Islet of Langerhans (tissue), 1 donor: ENCODE results near the gene ALDH1B1.

Source experiments
- FAIRE-seq: peaks from one replicate; lab custom pipeline; 2011; peaks lifted over from hg19 to GRCh38; lab: Jason Lieb, UNC

Gene ALDH1B1

GRCh38 chr9:38417003-38417945 lies 24.8 kb downstream of the ALDH1B1 start:
- FAIRE-seq = no peak

DNA sequence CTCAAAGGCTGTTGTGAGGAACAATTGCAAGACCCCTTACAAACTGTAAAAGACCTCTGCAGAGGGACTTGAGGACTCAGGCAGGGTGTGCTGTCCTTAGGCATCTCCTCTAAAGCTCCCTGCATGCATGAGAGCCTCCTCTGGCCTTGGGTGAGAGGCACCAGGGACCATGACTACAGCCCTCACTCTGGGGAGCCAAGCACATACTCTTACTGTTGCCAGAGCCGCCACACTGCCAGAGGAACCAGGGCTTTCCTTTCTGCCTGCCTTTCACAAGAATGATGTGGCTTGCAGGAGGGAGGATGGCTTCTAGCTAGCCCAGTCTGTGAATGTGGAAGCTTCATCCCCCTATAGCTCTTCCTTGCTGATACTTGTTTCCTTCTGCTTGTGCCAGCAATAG lies 25.9 kb downstream of the ALDH1B1 start:
- FAIRE-seq = no peak

DNA sequence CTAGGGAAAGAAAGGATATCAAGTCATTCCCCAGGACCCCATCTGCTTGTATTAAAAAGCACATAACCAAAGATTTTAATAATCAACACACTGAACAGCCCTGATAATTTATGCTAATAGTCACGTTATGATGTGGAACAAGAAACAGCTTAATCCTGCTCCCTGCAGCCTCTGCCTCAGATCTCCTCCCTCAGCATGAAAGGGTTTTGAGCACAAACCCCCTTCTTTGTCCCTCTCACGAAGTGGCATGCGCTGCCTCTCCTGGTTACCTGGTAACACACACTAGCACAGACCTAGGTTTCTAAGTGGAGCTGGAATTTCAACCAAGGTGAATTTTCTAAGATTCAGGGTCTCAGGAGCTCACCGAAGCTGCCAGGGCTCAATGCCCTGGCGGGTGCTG lies 26.7 kb downstream of the ALDH1B1 start:
- FAIRE-seq = no peak

- no peak for FAIRE-seq
Observed at GRCh38 chr9:38421498-38422211, 29.2 kb downstream of the ALDH1B1 start.

DNA sequence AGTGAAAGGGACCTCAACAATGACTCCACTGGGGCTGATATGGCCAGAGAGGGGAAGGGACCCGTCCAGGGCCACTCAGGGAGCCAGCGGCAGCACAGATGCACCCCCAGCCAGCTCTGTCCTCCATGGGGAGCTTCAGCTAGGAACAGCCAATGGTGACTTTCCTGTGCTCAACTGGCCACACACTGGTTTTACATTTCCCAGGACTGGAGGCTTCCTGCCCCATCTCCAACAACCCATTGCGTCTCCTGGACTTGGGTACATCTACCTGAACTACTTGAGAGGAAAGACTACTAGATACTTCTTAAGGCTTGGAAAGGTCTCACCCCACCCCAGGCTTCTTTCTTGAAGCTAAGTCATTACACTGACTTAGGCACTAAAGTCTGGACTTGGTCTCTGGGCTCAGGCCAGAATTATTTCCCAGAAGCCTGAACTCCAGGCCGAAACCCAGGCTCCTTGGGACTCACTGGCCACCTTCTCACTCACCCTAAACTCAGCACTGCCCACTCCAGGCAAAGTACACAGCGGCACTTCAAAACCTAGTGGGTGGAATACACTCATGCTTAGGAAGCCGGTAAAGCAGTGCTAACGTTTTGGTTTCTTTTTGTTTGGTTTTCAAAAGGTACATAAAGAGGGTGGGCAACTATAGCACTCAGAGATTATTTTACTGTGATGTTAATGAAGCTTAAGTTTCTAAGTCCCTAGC lies 30.2 kb downstream of the ALDH1B1 start:
- no peak for FAIRE-seq

DNA sequence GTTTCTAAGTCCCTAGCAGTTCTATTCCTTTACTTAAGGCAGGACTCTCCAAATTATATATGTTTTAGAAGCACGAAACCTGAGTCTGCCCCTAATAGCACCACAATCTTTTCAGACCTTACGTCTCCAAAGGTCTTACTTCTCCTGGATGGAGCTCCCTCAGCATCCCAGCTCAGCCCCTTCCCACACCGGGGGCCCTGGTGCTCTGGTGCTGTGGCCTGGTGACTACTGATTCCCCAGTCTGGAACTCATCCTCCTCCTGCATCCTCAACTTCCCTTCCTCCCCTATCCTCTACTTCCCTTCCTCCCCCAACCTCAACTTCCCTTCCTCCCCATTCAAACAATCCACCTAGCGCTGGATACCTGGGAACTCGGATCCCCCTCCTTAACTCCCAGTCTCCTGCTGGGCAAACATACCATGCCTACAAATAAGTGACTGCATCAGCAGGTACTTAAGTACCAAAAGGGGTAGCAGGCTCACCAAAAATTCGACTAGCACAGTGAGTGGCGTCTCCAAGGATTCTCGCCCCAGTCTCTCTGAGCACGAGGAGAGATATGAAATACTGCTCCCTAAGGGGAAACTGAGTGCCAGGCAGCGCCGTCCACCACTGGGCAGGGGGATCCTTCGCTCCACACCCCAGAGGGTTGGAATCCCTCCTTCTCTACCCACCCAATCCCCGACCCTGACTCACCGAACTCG lies 30.9 kb downstream of the ALDH1B1 start:
- no peak for FAIRE-seq

- FAIRE-seq = no peak
Observed at GRCh38 chr9:38423973-38424843, 31.7 kb downstream of the ALDH1B1 start, which contains the start of gene IGFBPL1. Gene IGFBPL1, minus strand, starts transcription at chr9:38424454. Its CDS starts 30 bp downstream, at chr9:38424424.

GRCh38 chr9:38424918-38425317 lies 32.4 kb downstream of the ALDH1B1 start:
- no peak for FAIRE-seq

DNA sequence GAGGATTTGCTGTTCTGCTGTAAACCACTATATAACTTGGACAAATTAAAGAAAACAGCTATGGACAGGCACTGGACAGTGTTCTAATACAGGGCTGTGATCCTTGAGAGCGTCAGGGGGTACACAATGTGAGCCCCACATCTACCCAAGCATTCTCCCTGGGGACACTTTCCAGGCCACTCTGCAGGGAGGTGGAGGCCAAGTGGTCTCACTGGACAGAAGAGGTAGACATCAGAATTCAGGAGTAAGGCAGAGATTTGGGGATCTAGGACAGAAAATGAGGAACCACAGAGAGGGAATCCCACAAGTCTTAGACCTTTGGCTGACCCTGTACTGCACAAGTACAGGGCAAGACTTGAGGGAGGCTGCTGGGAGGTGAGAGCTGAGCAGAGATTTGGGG lies 35.6 kb downstream of the ALDH1B1 start:
- no peak for FAIRE-seq

DNA sequence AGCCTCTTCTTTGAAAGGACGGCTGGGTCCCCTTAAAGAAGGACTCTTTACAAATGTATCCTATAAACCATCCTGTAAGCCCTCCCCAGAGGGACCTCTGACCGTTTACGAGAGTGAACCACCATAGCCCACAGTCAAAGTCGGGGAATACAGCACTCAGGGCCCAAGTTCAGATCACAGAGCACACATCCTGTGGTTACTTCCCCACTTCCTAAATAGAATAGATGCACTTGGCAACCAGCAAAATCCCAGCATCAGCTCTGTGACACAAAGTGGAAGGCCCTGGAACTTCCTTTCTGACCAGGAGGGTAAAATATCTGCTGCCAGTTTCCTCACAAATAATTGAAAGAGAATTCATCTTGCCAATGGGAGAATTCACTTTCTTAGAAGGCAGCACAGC lies 38.6 kb downstream of the ALDH1B1 start:
- FAIRE-seq = no peak

- FAIRE-seq = peak; percentile 60
Observed at GRCh38 chr9:38432922-38433510, 40.5 kb downstream of the ALDH1B1 start.

DNA sequence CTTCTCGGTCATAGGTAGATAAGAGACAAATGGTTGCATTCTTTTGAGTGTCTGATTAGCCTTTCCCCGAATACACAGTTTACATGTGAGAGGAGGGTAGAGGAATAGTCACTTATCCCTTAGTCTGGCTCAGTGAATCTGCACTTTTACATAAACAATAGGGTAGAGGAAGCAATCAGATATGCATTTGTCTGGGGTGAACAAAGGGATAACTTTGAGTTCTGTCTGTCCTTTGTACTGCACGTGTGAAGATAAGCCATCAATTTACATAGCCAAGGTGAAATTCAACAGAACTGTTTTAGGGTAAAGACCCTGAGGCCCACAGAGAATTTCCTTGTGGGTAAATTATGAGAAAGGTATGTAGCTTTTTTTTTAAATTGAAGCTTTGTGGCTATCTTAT lies 41.9 kb downstream of the ALDH1B1 start:
- FAIRE-seq = no peak

DNA sequence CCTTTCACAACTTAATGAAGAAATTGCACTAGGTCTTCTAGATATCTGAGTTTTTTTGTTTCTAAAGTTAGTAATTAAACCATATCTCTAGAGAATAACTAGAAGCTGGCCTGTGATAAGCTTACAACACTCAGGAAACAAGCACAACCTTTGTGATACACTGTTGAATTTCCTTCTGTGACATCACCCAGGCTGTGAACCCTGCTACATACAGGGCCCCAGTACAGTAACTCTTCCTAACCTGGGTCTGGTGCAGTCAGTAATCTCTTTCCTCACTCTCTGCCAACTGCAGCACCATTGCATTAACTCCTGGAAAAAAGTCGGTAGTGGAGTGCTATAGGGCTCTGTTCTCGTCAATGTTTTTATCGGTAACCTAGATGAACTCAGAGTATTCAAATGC lies 42.4 kb downstream of the ALDH1B1 start:
- no peak for FAIRE-seq

GRCh38 chr9:38435521-38435920 lies 43.0 kb downstream of the ALDH1B1 start:
- no peak for FAIRE-seq

GRCh38 chr9:38436708-38437107 lies 44.2 kb downstream of the ALDH1B1 start:
- FAIRE-seq = no peak

GRCh38 chr9:38437193-38437823 lies 44.8 kb downstream of the ALDH1B1 start:
- no peak for FAIRE-seq

DNA sequence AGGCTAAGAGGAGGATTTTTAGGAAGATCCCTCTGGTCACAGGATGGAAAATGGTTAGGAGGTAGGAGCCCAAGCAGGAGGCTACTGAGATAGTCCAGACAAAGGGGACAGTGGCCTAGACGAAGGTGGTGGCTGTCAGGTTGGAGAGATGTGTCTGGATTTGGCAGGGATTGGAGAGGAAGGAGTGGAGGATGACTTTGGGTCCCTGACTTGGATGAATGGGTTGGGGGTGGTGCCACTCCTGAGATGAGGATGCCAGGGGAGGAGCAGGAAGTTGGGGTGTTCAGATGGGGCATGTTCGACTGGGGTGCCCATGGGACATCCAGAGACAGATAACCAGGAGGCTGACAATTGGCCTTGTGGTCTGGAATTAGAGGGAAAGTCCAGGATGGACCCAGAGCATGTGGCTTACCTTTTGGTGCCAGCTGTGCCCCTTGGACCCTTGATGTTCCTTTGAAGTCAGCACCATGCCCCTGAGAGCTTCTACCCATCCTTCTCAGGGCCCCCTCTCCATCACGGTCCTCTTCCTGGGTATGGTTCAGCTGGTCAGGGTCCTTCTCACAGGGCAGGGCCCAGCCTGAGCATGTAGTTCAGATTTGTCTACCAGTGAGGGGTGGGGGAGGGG lies 46.9 kb downstream of the ALDH1B1 start:
- no peak for FAIRE-seq

- no peak for FAIRE-seq
Observed at GRCh38 chr9:38439916-38440301, 47.4 kb downstream of the ALDH1B1 start.

DNA sequence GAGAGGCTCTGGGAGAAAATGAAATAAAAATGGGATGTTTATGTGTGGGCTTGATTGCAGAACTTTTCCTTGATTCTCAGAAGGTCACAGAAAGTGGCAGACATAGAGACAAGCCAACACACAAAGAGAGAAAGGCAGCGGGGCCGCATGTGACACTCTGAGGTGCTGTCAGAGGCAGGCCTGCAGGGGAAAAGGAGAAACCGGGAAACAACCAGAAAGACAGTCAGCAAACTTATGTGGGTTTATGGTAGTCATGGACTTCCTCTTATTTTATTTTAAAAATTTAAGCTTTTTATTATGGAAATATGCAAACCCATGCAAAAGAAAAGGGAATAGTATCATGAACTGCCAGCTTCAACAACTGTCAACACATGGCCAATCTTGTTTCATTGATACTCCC lies 48.0 kb downstream of the ALDH1B1 start:
- FAIRE-seq = no peak
